A549 (cell line): ENCODE results near the gene DLG2.

ENCODE experiments used
- BHLHE40 ChIP-seq: IDR thresholded peaks from 2 replicates; pipeline ENCODE4 v1.6.1; 2012; ENCODE audit warnings: low read depth, low read length, inconsistent platforms
- CBX8 ChIP-seq: fragments of 200-600 bp; sonication (generic); IDR thresholded peaks from 2 replicates; pipeline ENCODE4 v1.6.1; 2016
- POLR2A ChIP-seq: IDR thresholded peaks from 2 replicates; pipeline ENCODE4 v1.6.1; 2012; ENCODE audit warnings: mild to moderate bottlenecking, low read length
- SMC3 ChIP-seq: fragments of >200 bp; sonication (Bioruptor Twin); formaldehyde crosslinking; IDR thresholded peaks from 3 replicates; pipeline ENCODE4 v1.6.1; 2018; ENCODE audit warnings: inconsistent platforms
- TF ChIP-seq, protein P1 (sequence below): fragments of >200 bp; sonication (Bioruptor Twin); formaldehyde crosslinking; IDR thresholded peaks from 3 replicates; pipeline ENCODE4 v1.5.1; 2016
- TF ChIP-seq, protein P2 (sequence below): IDR thresholded peaks from 2 replicates; pipeline ENCODE4 v1.6.1; 2012
- TF ChIP-seq, protein P3 (sequence below): fragments of 250-450 bp; sonication (Bioruptor Pico); IDR thresholded peaks from 2 replicates; pipeline ENCODE4 v1.5.0; 2021; ENCODE audit warnings: mild to moderate bottlenecking, moderate library complexity, borderline replicate concordance
- TF ChIP-seq, protein P4 (sequence below): fragments of 450-650 bp; IDR thresholded peaks from 2 replicates; pipeline ENCODE4 v1.6.1; 2014; ENCODE audit warnings: antibody characterized with exemption

DNA sequence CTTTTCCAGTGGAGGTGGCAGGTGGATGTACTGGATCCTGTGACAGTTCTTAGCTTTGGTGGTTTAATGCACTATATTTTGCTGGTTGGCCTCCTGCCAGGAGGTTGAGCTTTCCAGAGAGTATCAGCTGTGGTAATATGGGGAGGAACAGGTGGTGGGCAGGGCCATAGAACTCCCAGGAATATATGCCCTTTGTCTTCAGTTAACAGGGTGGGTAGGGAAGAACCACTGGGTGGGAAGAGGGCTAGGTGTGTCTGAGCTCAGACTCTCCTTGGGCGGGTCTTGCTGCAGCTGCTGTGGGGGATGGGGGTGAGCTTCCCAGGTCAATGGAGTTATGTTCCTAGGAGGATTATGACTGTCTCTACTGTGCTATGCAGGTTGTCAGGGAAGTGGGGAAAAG is 203.8 kb downstream of the DLG2 start:
- TF ChIP-seq CBX8 (no peak), BHLHE40 (no peak), POLR2A (no peak), SMC3 (no peak)
- TF ChIP-seq, protein P1, sequence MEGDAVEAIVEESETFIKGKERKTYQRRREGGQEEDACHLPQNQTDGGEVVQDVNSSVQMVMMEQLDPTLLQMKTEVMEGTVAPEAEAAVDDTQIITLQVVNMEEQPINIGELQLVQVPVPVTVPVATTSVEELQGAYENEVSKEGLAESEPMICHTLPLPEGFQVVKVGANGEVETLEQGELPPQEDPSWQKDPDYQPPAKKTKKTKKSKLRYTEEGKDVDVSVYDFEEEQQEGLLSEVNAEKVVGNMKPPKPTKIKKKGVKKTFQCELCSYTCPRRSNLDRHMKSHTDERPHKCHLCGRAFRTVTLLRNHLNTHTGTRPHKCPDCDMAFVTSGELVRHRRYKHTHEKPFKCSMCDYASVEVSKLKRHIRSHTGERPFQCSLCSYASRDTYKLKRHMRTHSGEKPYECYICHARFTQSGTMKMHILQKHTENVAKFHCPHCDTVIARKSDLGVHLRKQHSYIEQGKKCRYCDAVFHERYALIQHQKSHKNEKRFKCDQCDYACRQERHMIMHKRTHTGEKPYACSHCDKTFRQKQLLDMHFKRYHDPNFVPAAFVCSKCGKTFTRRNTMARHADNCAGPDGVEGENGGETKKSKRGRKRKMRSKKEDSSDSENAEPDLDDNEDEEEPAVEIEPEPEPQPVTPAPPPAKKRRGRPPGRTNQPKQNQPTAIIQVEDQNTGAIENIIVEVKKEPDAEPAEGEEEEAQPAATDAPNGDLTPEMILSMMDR, result no peak
- TF ChIP-seq, protein P2, sequence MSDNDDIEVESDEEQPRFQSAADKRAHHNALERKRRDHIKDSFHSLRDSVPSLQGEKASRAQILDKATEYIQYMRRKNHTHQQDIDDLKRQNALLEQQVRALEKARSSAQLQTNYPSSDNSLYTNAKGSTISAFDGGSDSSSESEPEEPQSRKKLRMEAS, result no peak
- TF ChIP-seq, protein P3, sequence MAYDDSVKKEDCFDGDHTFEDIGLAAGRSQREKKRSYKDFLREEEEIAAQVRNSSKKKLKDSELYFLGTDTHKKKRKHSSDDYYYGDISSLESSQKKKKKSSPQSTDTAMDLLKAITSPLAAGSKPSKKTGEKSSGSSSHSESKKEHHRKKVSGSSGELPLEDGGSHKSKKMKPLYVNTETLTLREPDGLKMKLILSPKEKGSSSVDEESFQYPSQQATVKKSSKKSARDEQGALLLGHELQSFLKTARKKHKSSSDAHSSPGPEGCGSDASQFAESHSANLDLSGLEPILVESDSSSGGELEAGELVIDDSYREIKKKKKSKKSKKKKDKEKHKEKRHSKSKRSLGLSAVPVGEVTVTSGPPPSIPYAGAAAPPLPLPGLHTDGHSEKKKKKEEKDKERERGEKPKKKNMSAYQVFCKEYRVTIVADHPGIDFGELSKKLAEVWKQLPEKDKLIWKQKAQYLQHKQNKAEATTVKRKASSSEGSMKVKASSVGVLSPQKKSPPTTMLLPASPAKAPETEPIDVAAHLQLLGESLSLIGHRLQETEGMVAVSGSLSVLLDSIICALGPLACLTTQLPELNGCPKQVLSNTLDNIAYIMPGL (CRISPR knock-in tag), result no peak
- TF ChIP-seq, protein P4, sequence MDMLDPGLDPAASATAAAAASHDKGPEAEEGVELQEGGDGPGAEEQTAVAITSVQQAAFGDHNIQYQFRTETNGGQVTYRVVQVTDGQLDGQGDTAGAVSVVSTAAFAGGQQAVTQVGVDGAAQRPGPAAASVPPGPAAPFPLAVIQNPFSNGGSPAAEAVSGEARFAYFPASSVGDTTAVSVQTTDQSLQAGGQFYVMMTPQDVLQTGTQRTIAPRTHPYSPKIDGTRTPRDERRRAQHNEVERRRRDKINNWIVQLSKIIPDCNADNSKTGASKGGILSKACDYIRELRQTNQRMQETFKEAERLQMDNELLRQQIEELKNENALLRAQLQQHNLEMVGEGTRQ, result no peak
